Keratinocyte (primary cell): Measurements from ENCODE around the gene PLB1.

Experiments
- EZH2 ChIP-seq: IDR thresholded peaks from one replicate; pipeline ENCODE4 v1.6.1; 2012; ENCODE audit warnings: inconsistent platforms, mild to moderate bottlenecking, low read length, moderate library complexity
- TF ChIP-seq, protein P1 (sequence below), 3 experiments: IDR thresholded peaks in 1 of 3; conservative IDR thresholded peaks in 1 of 3; optimal IDR thresholded peaks in 1 of 3; 2 replicates in 2 of 3; 3 replicates in 1 of 3; pipeline versions ENCODE3 to v1.5.1; 2011; ENCODE audit warnings: low read length in 3 of 3, mild to moderate bottlenecking in 3 of 3, moderate library complexity in 2 of 3, control low read depth in 1 of 3, inconsistent platforms in 1 of 3; ENCODE audit not compliant: insufficient read depth in 2 of 3; ENCODE audit errors: extremely low read depth in 1 of 3

DNA sequence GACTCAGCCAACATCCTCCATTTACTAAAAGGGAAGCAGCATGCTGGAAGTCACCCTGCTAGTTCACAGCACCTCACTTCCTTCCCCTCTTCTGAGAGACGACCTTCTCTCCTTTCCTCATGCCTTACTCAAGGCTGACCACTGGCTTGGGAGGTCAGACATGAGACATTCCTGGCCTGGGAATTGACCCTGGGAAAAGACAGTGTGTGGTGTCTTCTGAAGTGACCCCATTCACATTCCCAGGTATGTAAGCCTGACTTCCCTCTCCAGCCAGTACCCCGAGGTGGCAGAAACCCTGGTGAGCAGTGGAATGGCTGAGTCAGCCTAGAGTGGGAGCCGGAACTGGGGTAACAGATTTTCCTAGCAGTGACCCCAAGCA, 92.4 kb downstream of the PLB1 start:
- TF ChIP-seq EZH2 = no peak
- TF ChIP-seq, protein P1, sequence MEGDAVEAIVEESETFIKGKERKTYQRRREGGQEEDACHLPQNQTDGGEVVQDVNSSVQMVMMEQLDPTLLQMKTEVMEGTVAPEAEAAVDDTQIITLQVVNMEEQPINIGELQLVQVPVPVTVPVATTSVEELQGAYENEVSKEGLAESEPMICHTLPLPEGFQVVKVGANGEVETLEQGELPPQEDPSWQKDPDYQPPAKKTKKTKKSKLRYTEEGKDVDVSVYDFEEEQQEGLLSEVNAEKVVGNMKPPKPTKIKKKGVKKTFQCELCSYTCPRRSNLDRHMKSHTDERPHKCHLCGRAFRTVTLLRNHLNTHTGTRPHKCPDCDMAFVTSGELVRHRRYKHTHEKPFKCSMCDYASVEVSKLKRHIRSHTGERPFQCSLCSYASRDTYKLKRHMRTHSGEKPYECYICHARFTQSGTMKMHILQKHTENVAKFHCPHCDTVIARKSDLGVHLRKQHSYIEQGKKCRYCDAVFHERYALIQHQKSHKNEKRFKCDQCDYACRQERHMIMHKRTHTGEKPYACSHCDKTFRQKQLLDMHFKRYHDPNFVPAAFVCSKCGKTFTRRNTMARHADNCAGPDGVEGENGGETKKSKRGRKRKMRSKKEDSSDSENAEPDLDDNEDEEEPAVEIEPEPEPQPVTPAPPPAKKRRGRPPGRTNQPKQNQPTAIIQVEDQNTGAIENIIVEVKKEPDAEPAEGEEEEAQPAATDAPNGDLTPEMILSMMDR (optimal IDR thresholded peaks at IDR 0.05 in 1 of 3, IDR thresholded peaks at IDR 0.05 in 1 of 3, conservative IDR thresholded peaks at IDR 0.05 in 1 of 3; ENCODE audit: extremely low read depth in 1 of 3, insufficient read depth in 2 of 3, low read length in 3 of 3) = no peak
